Subcutaneous adipose tissue (tissue), 4 donors: ENCODE data around the gene CDKL4. TPM values are rescaled to one million over a fixed set of nuclear protein-coding genes. Genes with fewer than 3 reads are reported as not detected.

ENCODE experiments used
- CTCF ChIP-seq: fragments of 450-650 bp; IDR thresholded peaks from one replicate; pipeline ENCODE4 v1.5.1; 2016; ENCODE audit warnings: low read depth, mild to moderate bottlenecking, control low read depth, antibody characterized with exemption, moderate library complexity
- total RNA-seq, 4 donors: library from RNA; depleted of rRNA; stranded (reverse); fragments of >200 nt; gene quantifications; one replicate each; pipeline ENCODE4 v1.1.0, GENCODE V29; 2016

CDKL4 gene
- total RNA-seq, 4 donors from 2014 or later: 0.85 to 3.1 (median 2.6) TPM; not detected in 1

- no peak for TF ChIP-seq CTCF
Measured at GRCh38 chr2:39216346-39217191, 27.2 kb downstream of the CDKL4 start.

- no peak for TF ChIP-seq CTCF
Measured at GRCh38 chr2:39215545-39215944, 28.2 kb downstream of the CDKL4 start.

- no peak for TF ChIP-seq CTCF
Measured at GRCh38 chr2:39213015-39213414, 30.8 kb downstream of the CDKL4 start.

- TF ChIP-seq CTCF: no peak
Measured at GRCh38 chr2:39210846-39211245, 32.9 kb downstream of the CDKL4 start.

GRCh38 chr2:39203382-39203781 lies 40.4 kb downstream of the CDKL4 start:
- TF ChIP-seq CTCF: no peak

GRCh38 chr2:39202639-39203369 lies 41.0 kb downstream of the CDKL4 start:
- no peak for TF ChIP-seq CTCF

GRCh38 chr2:39194686-39195085 lies 49.1 kb downstream of the CDKL4 start:
- no peak for TF ChIP-seq CTCF
